K562 (cell line): Measurements from ENCODE around the gene HPS1.

Experiments used
- BRF2 ChIP-seq: IDR thresholded peaks from 3 replicates; pipeline ENCODE4 v1.6.1; 2011; ENCODE audit warnings: borderline replicate concordance, mild to moderate bottlenecking; ENCODE audit not compliant: insufficient read length, insufficient read depth
- HBP1 ChIP-seq: fragments of 450-650 bp; formaldehyde crosslinking; IDR thresholded peaks from 2 replicates; pipeline ENCODE4 v1.4.0; 2022; ENCODE audit warnings: missing genetic modification characterization
- MXI1 ChIP-seq: IDR thresholded peaks from 2 replicates; pipeline ENCODE4 v1.6.1; 2011; ENCODE audit warnings: low read depth, mild to moderate bottlenecking, improper control_type of control experiment, low read length
- MYBL2 ChIP-seq, 2 experiments: fragments of 450-650 bp in 1 of 2; sonication (generic) in 1 of 2; formaldehyde crosslinking in 1 of 2; IDR thresholded peaks; 2 replicates each; pipeline versions ENCODE4 v1.6.1 to v1.8.1; 2017 to 2022; ENCODE audit warnings: borderline replicate concordance in 1 of 2, inconsistent platforms in 1 of 2, low read depth in 1 of 2, mild to moderate bottlenecking in 1 of 2, missing genetic modification reagents in 1 of 2, moderate library complexity in 1 of 2
- NFYB ChIP-seq: IDR thresholded peaks from 2 replicates; pipeline ENCODE4 v1.6.1; 2011; ENCODE audit warnings: mild to moderate bottlenecking, moderate library complexity; ENCODE audit not compliant: insufficient read length; ENCODE audit errors: extremely low read depth
- NR3C1 ChIP-seq: sonication (generic); formaldehyde crosslinking; IDR thresholded peaks from 2 replicates; pipeline ENCODE4 v1.8.1; 2022; ENCODE audit warnings: missing genetic modification reagents
- SIN3A ChIP-seq, 2 experiments: fragments of 150-350 bp in 1 of 2; IDR thresholded peaks; 2 replicates each; pipeline ENCODE4 v1.6.1; 2011 to 2016; ENCODE audit warnings: borderline replicate concordance in 2 of 2, low read depth in 2 of 2, low read length in 2 of 2, mild to moderate bottlenecking in 2 of 2, moderate library complexity in 2 of 2; ENCODE audit not compliant: control insufficient read depth in 1 of 2
- YBX1 ChIP-seq: fragments of 450-650 bp; IDR thresholded peaks from 2 replicates; pipeline ENCODE4 v1.7.1; 2016; ENCODE audit warnings: mild to moderate bottlenecking
- ZEB2 ChIP-seq: fragments of 450-650 bp; IDR thresholded peaks from 2 replicates; pipeline ENCODE4 v1.6.1; 2016
- TF ChIP-seq, protein P1 (sequence below), 3 experiments: IDR thresholded peaks in 2 of 3; conservative IDR thresholded peaks in 1 of 3; 2 replicates each; pipeline ENCODE4 v1.5.1; 2011 to 2012; ENCODE audit warnings: low read length in 3 of 3, mild to moderate bottlenecking in 3 of 3, control low read depth in 2 of 3, improper control_type of control experiment in 1 of 3, inconsistent platforms in 1 of 3, low read depth in 1 of 3, mixed read lengths in 1 of 3, moderate library complexity in 1 of 3; ENCODE audit not compliant: insufficient read depth in 2 of 3

DNA sequence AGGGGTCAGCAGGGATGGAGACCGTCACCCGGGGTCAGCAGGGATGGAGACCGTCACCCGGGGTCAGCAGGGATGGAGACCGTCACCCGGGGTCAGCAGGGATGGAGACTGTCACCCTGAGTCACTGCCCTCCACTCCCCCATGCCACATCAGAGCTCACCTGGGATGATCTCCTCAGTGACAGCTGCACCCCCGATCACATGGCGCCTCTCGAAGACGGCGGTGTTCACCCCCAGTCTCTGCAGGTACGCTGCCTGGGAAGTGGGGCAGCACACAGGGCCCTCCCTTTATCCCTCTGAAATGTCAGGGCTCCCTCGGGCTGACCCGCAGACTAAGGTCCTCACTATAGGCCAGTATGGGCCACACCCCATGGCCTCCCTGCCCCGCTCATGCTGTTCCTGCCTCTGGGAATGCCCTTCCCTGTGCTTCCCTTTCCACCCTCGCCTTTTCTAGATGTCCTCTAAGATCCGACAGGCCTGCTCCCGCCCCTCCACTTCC lies 38.9 kb downstream of the HPS1 start:
- TF ChIP-seq HBP1 (CRISPR knock-in tag) (no peak), MXI1 (no peak), NR3C1 (CRISPR knock-in tag) (no peak), ZEB2 (no peak), BRF2 (no peak), YBX1 (no peak), MYBL2 (IDR thresholded peaks at IDR 0.05; ENCODE audit: low read depth) (no peak), MYBL2 (CRISPR knock-in tag; IDR thresholded peaks at IDR 0.05; ENCODE audit: borderline replicate concordance) (no peak), NFYB (no peak), SIN3A (IDR thresholded peaks at IDR 0.05; ENCODE audit: borderline replicate concordance in 2 of 2, control insufficient read depth in 1 of 2, low read depth in 2 of 2, low read length in 2 of 2) (no peak)
- TF ChIP-seq, protein P1, sequence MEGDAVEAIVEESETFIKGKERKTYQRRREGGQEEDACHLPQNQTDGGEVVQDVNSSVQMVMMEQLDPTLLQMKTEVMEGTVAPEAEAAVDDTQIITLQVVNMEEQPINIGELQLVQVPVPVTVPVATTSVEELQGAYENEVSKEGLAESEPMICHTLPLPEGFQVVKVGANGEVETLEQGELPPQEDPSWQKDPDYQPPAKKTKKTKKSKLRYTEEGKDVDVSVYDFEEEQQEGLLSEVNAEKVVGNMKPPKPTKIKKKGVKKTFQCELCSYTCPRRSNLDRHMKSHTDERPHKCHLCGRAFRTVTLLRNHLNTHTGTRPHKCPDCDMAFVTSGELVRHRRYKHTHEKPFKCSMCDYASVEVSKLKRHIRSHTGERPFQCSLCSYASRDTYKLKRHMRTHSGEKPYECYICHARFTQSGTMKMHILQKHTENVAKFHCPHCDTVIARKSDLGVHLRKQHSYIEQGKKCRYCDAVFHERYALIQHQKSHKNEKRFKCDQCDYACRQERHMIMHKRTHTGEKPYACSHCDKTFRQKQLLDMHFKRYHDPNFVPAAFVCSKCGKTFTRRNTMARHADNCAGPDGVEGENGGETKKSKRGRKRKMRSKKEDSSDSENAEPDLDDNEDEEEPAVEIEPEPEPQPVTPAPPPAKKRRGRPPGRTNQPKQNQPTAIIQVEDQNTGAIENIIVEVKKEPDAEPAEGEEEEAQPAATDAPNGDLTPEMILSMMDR (IDR thresholded peaks at IDR 0.05 in 2 of 3, conservative IDR thresholded peaks at IDR 0.05 in 1 of 3; ENCODE audit: insufficient read depth in 2 of 3, low read depth in 1 of 3, low read length in 3 of 3), result no peak
